ENCODE results near the gene CD3G. TPM values are rescaled to one million over a fixed set of nuclear protein-coding genes. Genes with fewer than 3 reads are reported as not detected.

Gene CD3G
- total RNA-seq, 2 donors from 2014 or later, result not detected

- WGBS, 2 experiments (ENCODE audit: insufficient coverage in 1 of 2, insufficient read length in 1 of 2), result 91 to 100% methylated on average over 3 to 5 of the region's 5 CpGs
- Mint-ChIP-seq H3K9me3 (no peaks in the 10 kb centered on the region), H3K27ac (no peak overlapping the region), H3K4me3 (no peak overlapping the region), H3K36me3 (ENCODE audit: low read depth) (no peaks in the 10 kb centered on the region), H3K4me1 (peaks cover 11% of the 10 kb centered on the region), H3K27me3 (ENCODE audit: insufficient read depth) (peaks cover 47% of the 10 kb centered on the region)
- Histone ChIP-seq H3K27me3 (ENCODE audit: control insufficient read depth, insufficient read depth, low read length, poor library complexity, severe bottlenecking) (peaks cover 28% of the 10 kb centered on the region), H3K4me1 (ENCODE audit: control insufficient read depth, insufficient read depth, low read length) (peaks cover 4% of the 10 kb centered on the region), H3K27ac (ENCODE audit: low read depth, low read length) (no peak overlapping the region), H3K9me3 (ENCODE audit: control insufficient read depth, low read length) (no peaks in the 10 kb centered on the region), H3K9ac (ENCODE audit: extremely low read depth, low read length, poor library complexity, severe bottlenecking) (no peak overlapping the region), H3K36me3 (ENCODE audit: control insufficient read depth, insufficient read depth, low read length) (no peaks in the 10 kb centered on the region), H3K4me3 (ENCODE audit: low read length) (no peak overlapping the region)
- no peak for TF ChIP-seq CTCF (conservative IDR thresholded peaks at IDR 0.05)
- no peak for DNase-seq
Observed at GRCh38 chr11:118339281-118339961, 4.7 kb upstream of the CD3G start.

- Histone ChIP-seq H3K9ac (ENCODE audit: extremely low read depth, low read length, poor library complexity, severe bottlenecking) (no peak overlapping the region), H3K4me3 (ENCODE audit: low read length) (no peak overlapping the region), H3K4me1 (ENCODE audit: control insufficient read depth, insufficient read depth, low read length) (peaks cover 4% of the 10 kb centered on the region), H3K36me3 (ENCODE audit: control insufficient read depth, insufficient read depth, low read length) (no peaks in the 10 kb centered on the region), H3K27ac (ENCODE audit: low read depth, low read length) (no peak overlapping the region), H3K27me3 (ENCODE audit: control insufficient read depth, insufficient read depth, low read length, poor library complexity, severe bottlenecking) (peaks cover 29% of the 10 kb centered on the region), H3K9me3 (ENCODE audit: control insufficient read depth, low read length) (no peaks in the 10 kb centered on the region)
- no peak for DNase-seq
- WGBS, 2 experiments (ENCODE audit: insufficient coverage in 1 of 2, insufficient read length in 1 of 2), result 91 to 96% methylated on average over 3 of the region's 3 CpGs
- no peak overlapping the region for H3K4me3 Mint-ChIP-seq
- no peaks in the 10 kb centered on the region for H3K9me3 Mint-ChIP-seq
- peaks cover 54% of the 10 kb centered on the region for H3K27me3 Mint-ChIP-seq (ENCODE audit: insufficient read depth)
- H3K27ac Mint-ChIP-seq, result no peak overlapping the region
- H3K4me1 Mint-ChIP-seq, result peaks cover 11% of the 10 kb centered on the region
- H3K36me3 Mint-ChIP-seq (ENCODE audit: low read depth), result no peaks in the 10 kb centered on the region
- no peak for TF ChIP-seq CTCF (conservative IDR thresholded peaks at IDR 0.05)
Observed at GRCh38 chr11:118340449-118340848, 3.7 kb upstream of the CD3G start.

GRCh38 chr11:118341261-118341660 lies 2.9 kb upstream of the CD3G start:
- 100% methylated on average over 3 of the region's 3 CpGs for WGBS, 2 experiments (ENCODE audit: insufficient coverage in 1 of 2, insufficient read length in 1 of 2)
- Mint-ChIP-seq H3K4me3 (no peak overlapping the region), H3K9me3 (no peaks in the 10 kb centered on the region), H3K36me3 (ENCODE audit: low read depth) (no peaks in the 10 kb centered on the region), H3K27ac (no peak overlapping the region), H3K4me1 (peaks cover 11% of the 10 kb centered on the region), H3K27me3 (ENCODE audit: insufficient read depth) (peaks cover 61% of the 10 kb centered on the region)
- Histone ChIP-seq H3K4me3 (ENCODE audit: low read length) (no peak overlapping the region), H3K4me1 (ENCODE audit: control insufficient read depth, insufficient read depth, low read length) (peaks cover 4% of the 10 kb centered on the region), H3K27me3 (ENCODE audit: control insufficient read depth, insufficient read depth, low read length, poor library complexity, severe bottlenecking) (peaks cover 30% of the 10 kb centered on the region), H3K9me3 (ENCODE audit: control insufficient read depth, low read length) (no peaks in the 10 kb centered on the region), H3K27ac (ENCODE audit: low read depth, low read length) (no peak overlapping the region), H3K9ac (ENCODE audit: extremely low read depth, low read length, poor library complexity, severe bottlenecking) (no peak overlapping the region), H3K36me3 (ENCODE audit: control insufficient read depth, insufficient read depth, low read length) (no peaks in the 10 kb centered on the region)
- no peak for TF ChIP-seq CTCF (conservative IDR thresholded peaks at IDR 0.05)
- DNase-seq, result no peak

All from endodermal cell (in vitro differentiated cells).